SH-SY5Y (cell line): ENCODE results near the gene RNF141.

Experiments
- GATA2 ChIP-seq: IDR thresholded peaks from 2 replicates; pipeline ENCODE4 v1.6.1; 2011; ENCODE audit warnings: mild to moderate bottlenecking, low read depth, low read length
- GATA3 ChIP-seq: IDR thresholded peaks from 2 replicates; pipeline ENCODE4 v1.6.1; 2011; ENCODE audit warnings: low read depth, mild to moderate bottlenecking, low read length, moderate library complexity

The RNF141 gene

GRCh38 chr11:10540915-10541560 is at the start of gene RNF141:
TSS of gene RNF141 (minus strand) at chr11:10541187. CDS start at chr11:10534158, 7,029 bp downstream.
- TF ChIP-seq GATA2 (no peak; the same call in 1 of the 2 replicates), GATA3 (no peak)

- no peak for TF ChIP-seq GATA2
- no peak for TF ChIP-seq GATA3
Observed at GRCh38 chr11:10590218-10590915, 49.4 kb upstream of the RNF141 start.

GRCh38 chr11:10588904-10589303 is 47.9 kb upstream of the RNF141 start:
- no peak for TF ChIP-seq GATA2
- no peak for TF ChIP-seq GATA3

GRCh38 chr11:10587995-10588394 is 47.0 kb upstream of the RNF141 start:
- TF ChIP-seq GATA2, result no peak
- TF ChIP-seq GATA3, result no peak

GRCh38 chr11:10587388-10587787 is 46.4 kb upstream of the RNF141 start:
- TF ChIP-seq GATA3 (no peak), GATA2 (no peak)

GRCh38 chr11:10584071-10584501 is 43.1 kb upstream of the RNF141 start:
- no peak for TF ChIP-seq GATA2
- no peak for TF ChIP-seq GATA3

- no peak for TF ChIP-seq GATA3
- TF ChIP-seq GATA2, result no peak
Observed at GRCh38 chr11:10581481-10582019, 40.6 kb upstream of the RNF141 start.

GRCh38 chr11:10580623-10581022 is 39.6 kb upstream of the RNF141 start:
- TF ChIP-seq GATA3 (no peak), GATA2 (no peak)

GRCh38 chr11:10579700-10580099 is 38.7 kb upstream of the RNF141 start:
- TF ChIP-seq GATA3 (no peak), GATA2 (no peak)

GRCh38 chr11:10576035-10576398 is 35.0 kb upstream of the RNF141 start:
- TF ChIP-seq GATA2 (no peak), GATA3 (no peak)

GRCh38 chr11:10575346-10576034 is 34.5 kb upstream of the RNF141 start:
- TF ChIP-seq GATA2 (no peak), GATA3 (no peak)

GRCh38 chr11:10573556-10573955 is 32.6 kb upstream of the RNF141 start:
- no peak for TF ChIP-seq GATA3
- no peak for TF ChIP-seq GATA2

- TF ChIP-seq GATA2 (no peak), GATA3 (no peak)
Observed at GRCh38 chr11:10573028-10573427, 32.0 kb upstream of the RNF141 start.

GRCh38 chr11:10572533-10572932 is 31.5 kb upstream of the RNF141 start:
- no peak for TF ChIP-seq GATA2
- TF ChIP-seq GATA3, result no peak
